ENCODE data around the gene SMIM12. TPM values are rescaled to one million over a fixed set of nuclear protein-coding genes. Genes with fewer than 3 reads are reported as not detected.
A peak's percentile ranks its signal among the peaks of the same experiment; 100 is the strongest.

Gene SMIM12, protein sequence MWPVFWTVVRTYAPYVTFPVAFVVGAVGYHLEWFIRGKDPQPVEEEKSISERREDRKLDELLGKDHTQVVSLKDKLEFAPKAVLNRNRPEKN
- polyA plus RNA-seq (2012; ENCODE audit: low read depth, missing spikeins) = 24.6 TPM

DNA sequence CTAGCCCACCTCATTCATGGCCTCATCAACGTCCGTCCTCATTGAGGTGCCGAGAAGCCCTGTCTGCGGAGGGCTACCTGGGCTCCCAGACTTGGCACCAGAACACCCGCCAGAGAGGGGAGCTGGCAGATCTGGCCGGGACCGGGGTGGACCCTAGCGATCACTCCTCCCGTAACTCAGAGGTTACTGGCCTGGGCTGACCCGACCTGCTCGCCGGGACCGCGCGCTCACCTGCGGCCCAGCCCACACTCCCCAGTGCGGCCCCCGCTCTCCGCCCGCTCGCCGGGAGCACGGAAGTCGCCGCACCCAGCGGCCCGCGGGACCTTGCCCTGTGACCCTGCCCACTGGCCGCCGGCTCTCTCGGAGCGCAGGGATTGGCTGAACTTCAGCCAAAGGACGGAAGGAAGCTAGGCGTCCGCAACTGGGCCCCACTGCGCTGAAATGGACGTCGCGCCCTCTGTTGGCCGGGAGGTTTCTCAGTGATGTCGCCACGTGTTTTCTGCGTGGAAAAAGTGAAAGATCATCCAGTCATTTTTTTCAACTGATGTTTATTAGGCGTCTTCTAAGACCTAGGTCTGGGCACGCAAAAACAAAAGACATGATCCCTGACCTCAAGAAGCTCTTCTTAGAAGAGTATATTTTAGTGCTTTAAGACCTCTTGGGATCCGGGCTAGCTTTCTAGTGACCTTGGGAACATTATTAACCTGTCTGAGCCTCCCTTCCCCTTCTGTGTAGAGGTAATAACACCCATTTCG lies at the start of gene SMIM12:
Gene SMIM12 (minus strand): TSS at position 304 of the 755 bp plus-strand sequence. CDS start 3,772 bp downstream, outside the sequence.
- peak; percentile 96 for FAIRE-seq
- peak; percentile 96 for DNase-seq (ENCODE audit: insufficient read length, low spot score)
- TF ChIP-seq SPI1 (IDR thresholded peaks at IDR 0.05; ENCODE audit: low read depth, low read length) (peak; percentile 30), TAF1 (IDR thresholded peaks at IDR 0.05; ENCODE audit: low read depth, low read length) (peak; percentile 89), POU2F2 (IDR thresholded peaks at IDR 0.05; ENCODE audit: low read depth, low read length) (peak; percentile 77; the same call in 1 of the 2 replicates), POLR2AphosphoS5 (IDR thresholded peaks at IDR 0.05; ENCODE audit: low read depth, low read length) (peak; percentile 93), PAX5 (IDR thresholded peaks at IDR 0.05; ENCODE audit: insufficient read depth, low read length, severe bottlenecking) (no peak), POLR2A (IDR thresholded peaks at IDR 0.05; ENCODE audit: low read depth, low read length) (peak; percentile 93)

DNA sequence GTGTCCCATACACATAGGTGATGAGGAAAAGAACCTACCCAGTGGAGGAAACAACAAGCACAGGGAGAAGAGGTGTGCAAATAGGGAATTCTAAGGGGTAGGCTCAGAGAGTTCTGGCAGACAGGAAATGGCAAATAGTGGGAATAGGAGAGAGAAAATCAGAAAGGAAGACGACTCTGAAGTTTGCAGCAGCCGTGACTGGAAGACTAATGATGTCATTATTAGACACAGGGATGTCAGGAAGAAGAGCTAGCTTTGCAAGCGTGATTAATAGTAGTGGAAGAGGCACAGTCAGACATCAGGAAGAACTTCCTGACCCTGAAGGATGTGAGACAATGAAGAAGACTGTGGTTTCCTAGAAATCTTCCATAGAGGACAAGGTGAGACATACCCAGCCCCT lies 48.8 kb upstream of the SMIM12 start:
- no peak for DNase-seq (ENCODE audit: insufficient read length, low spot score)
- TF ChIP-seq TAF1 (IDR thresholded peaks at IDR 0.05; ENCODE audit: low read depth, low read length) (no peak), POLR2AphosphoS5 (IDR thresholded peaks at IDR 0.05; ENCODE audit: low read depth, low read length) (no peak), SPI1 (IDR thresholded peaks at IDR 0.05; ENCODE audit: low read depth, low read length) (no peak), POLR2A (IDR thresholded peaks at IDR 0.05; ENCODE audit: low read depth, low read length) (no peak), POU2F2 (IDR thresholded peaks at IDR 0.05; ENCODE audit: low read depth, low read length) (no peak), PAX5 (IDR thresholded peaks at IDR 0.05; ENCODE audit: insufficient read depth, low read length, severe bottlenecking) (no peak)
- FAIRE-seq = no peak

DNA sequence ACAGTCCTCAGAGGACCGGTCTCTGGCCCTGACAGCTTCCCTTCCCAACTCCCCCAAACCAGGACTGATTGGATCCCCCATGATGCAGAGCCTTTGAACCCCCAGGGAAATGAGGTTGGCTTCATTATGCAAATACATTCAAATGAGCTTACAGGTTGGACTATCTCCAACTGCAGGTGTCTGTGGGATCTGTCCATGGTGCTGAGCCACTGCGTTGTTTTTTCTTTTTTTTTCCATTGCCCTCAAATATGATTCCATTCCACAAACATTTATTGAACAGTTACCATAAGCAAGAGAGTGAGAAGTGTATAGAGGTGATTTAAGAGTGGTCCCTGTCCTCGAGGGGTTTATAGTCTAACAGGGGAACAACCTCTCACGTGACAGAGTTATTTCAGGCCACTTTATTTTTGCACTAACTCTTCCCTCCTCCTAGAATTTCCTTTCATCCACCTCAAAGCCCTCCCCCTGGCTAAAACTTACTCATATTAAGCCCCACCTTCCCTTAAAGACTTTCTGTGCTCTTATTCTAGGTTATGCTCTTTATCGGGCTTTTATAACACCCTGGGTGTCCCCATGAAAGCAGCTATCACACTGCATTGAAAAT lies 48.0 kb upstream of the SMIM12 start:
- no peak for TF ChIP-seq SPI1 (IDR thresholded peaks at IDR 0.05; ENCODE audit: low read depth, low read length)
- peak; percentile 40; the same call in 1 of the 2 replicates for TF ChIP-seq POU2F2 (IDR thresholded peaks at IDR 0.05; ENCODE audit: low read depth, low read length)
- FAIRE-seq (no peak), DNase-seq (ENCODE audit: insufficient read length, low spot score) (no peak)

DNA sequence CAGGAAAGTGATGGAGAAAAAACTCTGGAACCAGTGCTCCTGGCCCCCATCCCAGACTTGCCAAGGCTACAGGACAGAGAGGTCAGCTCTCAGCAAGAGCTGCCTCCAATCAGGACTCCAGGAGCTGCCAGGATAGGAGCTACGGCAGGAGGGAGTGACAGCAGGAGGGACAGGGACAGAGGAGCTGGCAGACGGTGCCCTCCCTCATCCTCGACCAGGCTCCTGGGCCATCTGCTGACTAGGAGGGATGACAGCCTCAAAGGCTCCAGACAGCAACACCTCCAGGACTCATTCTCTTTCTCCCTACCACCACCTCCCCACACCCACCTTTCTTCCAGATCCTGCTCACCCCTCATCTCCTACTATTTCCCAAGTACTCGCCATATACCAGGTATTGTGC lies 47.2 kb upstream of the SMIM12 start:
- TF ChIP-seq POLR2AphosphoS5 (IDR thresholded peaks at IDR 0.05; ENCODE audit: low read depth, low read length) = no peak
- TF ChIP-seq POLR2A (IDR thresholded peaks at IDR 0.05; ENCODE audit: low read depth, low read length) = no peak
- TF ChIP-seq SPI1 (IDR thresholded peaks at IDR 0.05; ENCODE audit: low read depth, low read length) = no peak
- TF ChIP-seq PAX5 (IDR thresholded peaks at IDR 0.05; ENCODE audit: insufficient read depth, low read length, severe bottlenecking) = no peak
- DNase-seq (ENCODE audit: insufficient read length, low spot score) (no peak), FAIRE-seq (no peak)

DNA sequence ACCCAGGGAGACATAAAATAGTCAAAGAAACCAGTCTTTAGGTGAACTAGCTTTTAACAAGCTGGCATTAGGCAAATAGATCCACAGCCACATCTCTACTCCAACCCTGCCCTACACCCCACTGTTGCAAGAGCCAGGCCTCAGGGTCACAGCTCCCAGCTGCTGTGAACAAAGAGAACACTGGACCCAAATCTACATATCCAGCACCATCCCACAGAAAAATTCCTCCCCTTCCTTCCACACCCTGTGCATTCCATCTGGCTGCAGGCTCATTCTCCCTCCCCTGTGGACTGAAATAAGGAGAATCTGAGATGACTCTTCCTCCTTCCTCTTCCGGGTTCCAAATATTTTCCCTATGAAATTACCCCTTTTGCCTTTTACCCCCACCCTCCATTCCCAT lies 46.7 kb upstream of the SMIM12 start:
- no peak for FAIRE-seq
- TF ChIP-seq POLR2A (IDR thresholded peaks at IDR 0.05; ENCODE audit: low read depth, low read length) = no peak
- no peak for TF ChIP-seq TAF1 (IDR thresholded peaks at IDR 0.05; ENCODE audit: low read depth, low read length)
- no peak for TF ChIP-seq PAX5 (IDR thresholded peaks at IDR 0.05; ENCODE audit: insufficient read depth, low read length, severe bottlenecking)
- no peak for TF ChIP-seq SPI1 (IDR thresholded peaks at IDR 0.05; ENCODE audit: low read depth, low read length)
- no peak for TF ChIP-seq POU2F2 (IDR thresholded peaks at IDR 0.05; ENCODE audit: low read depth, low read length)
- no peak for TF ChIP-seq POLR2AphosphoS5 (IDR thresholded peaks at IDR 0.05; ENCODE audit: low read depth, low read length)
- DNase-seq (ENCODE audit: insufficient read length, low spot score) = no peak

DNA sequence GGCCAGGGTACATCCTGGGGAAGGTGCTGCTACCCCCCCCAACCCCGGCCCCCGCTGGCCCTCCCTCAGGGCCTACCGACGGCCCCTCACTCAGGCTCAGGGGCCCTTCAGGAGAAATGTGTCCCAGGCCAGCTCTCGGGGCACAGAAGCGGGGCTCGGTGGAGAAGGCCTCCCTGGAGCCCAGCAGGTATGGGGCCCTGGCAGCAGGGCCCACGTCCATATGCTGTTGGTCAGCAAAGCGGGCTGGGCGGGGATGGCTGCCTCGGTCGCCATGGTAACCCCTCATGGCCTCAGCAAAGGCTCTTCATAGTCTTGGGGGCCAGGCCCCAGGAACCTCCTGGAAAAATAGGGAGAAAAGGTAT lies 45.5 kb upstream of the SMIM12 start:
- FAIRE-seq (no peak), DNase-seq (ENCODE audit: insufficient read length, low spot score) (no peak)
- TF ChIP-seq PAX5 (IDR thresholded peaks at IDR 0.05; ENCODE audit: insufficient read depth, low read length, severe bottlenecking) (no peak), POLR2AphosphoS5 (IDR thresholded peaks at IDR 0.05; ENCODE audit: low read depth, low read length) (no peak), POLR2A (IDR thresholded peaks at IDR 0.05; ENCODE audit: low read depth, low read length) (no peak)

DNA sequence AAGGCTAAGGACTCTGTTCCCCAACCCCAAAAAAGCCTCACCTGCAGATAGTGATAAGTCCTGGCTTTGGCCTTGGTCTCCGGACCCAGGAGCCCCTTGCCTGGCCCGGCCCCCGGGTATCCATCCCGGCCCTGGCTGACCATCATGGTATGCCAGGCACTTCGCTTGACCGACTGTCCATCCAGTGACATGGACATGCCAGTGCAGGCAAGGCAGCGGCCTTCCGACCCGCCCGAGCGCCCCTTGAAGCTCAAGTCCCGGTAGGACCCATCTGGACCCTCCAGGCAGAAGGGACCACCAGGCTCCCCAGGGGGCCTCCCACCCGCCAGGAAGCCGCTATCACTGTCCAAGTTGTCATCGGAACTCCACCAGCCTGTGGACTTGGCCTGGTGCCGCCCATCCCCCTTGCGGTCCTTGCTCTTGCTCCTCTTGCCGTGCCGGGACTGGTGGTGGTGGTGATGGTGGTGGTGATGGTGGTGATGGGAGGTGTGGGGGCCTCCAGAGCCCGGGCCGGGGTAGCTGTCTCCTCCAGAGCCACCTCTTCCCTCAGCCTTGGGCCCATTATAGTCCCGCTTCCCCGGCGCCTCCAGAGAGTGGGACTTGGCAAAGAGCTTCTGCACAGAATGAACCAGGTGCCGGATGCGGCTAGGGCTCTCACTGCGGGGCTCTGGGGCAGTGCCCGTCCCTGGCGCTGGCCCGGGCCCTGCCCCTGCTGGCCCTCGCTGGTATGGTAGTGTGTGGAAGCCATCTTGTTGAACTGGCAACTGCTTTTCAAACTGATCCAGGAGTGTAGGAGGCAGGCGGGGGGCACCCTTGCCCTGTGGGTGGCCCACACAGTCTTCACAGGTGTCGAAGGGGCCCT lies 44.9 kb upstream of the SMIM12 start:
- FAIRE-seq (no peak), DNase-seq (ENCODE audit: insufficient read length, low spot score) (no peak)
- TF ChIP-seq PAX5 (IDR thresholded peaks at IDR 0.05; ENCODE audit: insufficient read depth, low read length, severe bottlenecking) = no peak
- TF ChIP-seq SPI1 (IDR thresholded peaks at IDR 0.05; ENCODE audit: low read depth, low read length) = no peak
- TF ChIP-seq POLR2AphosphoS5 (IDR thresholded peaks at IDR 0.05; ENCODE audit: low read depth, low read length) = no peak
- TF ChIP-seq POLR2A (IDR thresholded peaks at IDR 0.05; ENCODE audit: low read depth, low read length) = no peak
- no peak for TF ChIP-seq TAF1 (IDR thresholded peaks at IDR 0.05; ENCODE audit: low read depth, low read length)
- TF ChIP-seq POU2F2 (IDR thresholded peaks at IDR 0.05; ENCODE audit: low read depth, low read length) = no peak

DNA sequence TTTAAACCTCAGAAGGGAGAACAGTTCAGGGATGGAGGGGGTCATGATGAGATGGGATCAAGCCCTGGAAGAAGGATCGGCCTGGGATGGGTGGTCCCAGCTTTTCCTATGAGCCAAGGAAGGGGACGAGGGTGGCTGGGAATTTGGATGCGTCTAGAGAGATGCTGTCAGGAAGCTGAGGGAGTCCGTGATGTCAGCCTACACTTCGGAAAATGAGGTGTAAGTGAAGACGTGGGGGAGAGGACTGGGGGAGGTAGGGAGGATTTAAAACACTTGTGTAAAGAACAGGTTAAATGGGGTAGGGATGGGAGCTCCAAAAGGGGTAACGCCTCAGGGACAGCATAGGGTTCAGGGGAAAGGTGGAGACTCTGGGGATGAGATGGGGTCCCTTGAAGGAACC lies 42.4 kb upstream of the SMIM12 start:
- DNase-seq (ENCODE audit: insufficient read length, low spot score) (no peak), FAIRE-seq (no peak)
- TF ChIP-seq POLR2AphosphoS5 (IDR thresholded peaks at IDR 0.05; ENCODE audit: low read depth, low read length) (no peak), PAX5 (IDR thresholded peaks at IDR 0.05; ENCODE audit: insufficient read depth, low read length, severe bottlenecking) (no peak), POLR2A (IDR thresholded peaks at IDR 0.05; ENCODE audit: low read depth, low read length) (no peak), SPI1 (IDR thresholded peaks at IDR 0.05; ENCODE audit: low read depth, low read length) (no peak), POU2F2 (IDR thresholded peaks at IDR 0.05; ENCODE audit: low read depth, low read length) (no peak), TAF1 (IDR thresholded peaks at IDR 0.05; ENCODE audit: low read depth, low read length) (no peak)

Data from GM12891 (cell line).